Neural cell (in vitro differentiated cells): ENCODE data around the gene PLD4. TPM values are rescaled to one million over a fixed set of nuclear protein-coding genes. Genes with fewer than 3 reads are reported as not detected.

Experiments
- H2AFZ ChIP-seq: fragments of 200-600, 300-800 bp; sonication (generic), shearing (Covaris generic); 2 replicates; pipeline ENCODE4 v1.6.0; 2014; ENCODE audit warnings: low read depth, mild to moderate bottlenecking, antibody characterized with exemption, low read length, moderate library complexity
- H3F3A ChIP-seq: fragments of 200-600 bp; shearing (Covaris generic); 2 replicates; pipeline ENCODE4 v1.6.1; 2016; ENCODE audit warnings: mild to moderate bottlenecking, moderate library complexity, mixed read lengths, antibody characterized with exemption, low read length; ENCODE audit not compliant: insufficient read depth, poor library complexity, severe bottlenecking
- H3K27ac ChIP-seq: fragments of 200-600, 300-800 bp; sonication (generic), shearing (Covaris generic); 2 replicates; pipeline ENCODE4 v1.5.1; 2014; ENCODE audit warnings: mild to moderate bottlenecking, low read length, moderate library complexity
- H3K27me3 ChIP-seq: fragments of 300-800, 200-600 bp; sonication (generic), shearing (Covaris generic); 2 replicates; pipeline ENCODE4 v1.6.0; 2014; ENCODE audit warnings: mild to moderate bottlenecking, low read depth, low read length, moderate library complexity; ENCODE audit not compliant: insufficient read depth
- H3K36me3 ChIP-seq: fragments of 300-800, 200-600 bp; sonication (generic), shearing (Covaris generic); 2 replicates; pipeline ENCODE4 v1.5.1; 2014; ENCODE audit warnings: mild to moderate bottlenecking, antibody characterized with exemption, low read length, moderate library complexity; ENCODE audit not compliant: insufficient read depth
- H3K4me2 ChIP-seq: fragments of 300-800, 200-600 bp; sonication (generic), shearing (Covaris generic); 2 replicates; pipeline ENCODE4 v1.6.0; 2014; ENCODE audit warnings: mild to moderate bottlenecking, low read length
- H3K4me3 ChIP-seq: fragments of 300-800, 200-600 bp; sonication (generic), shearing (Covaris generic); 2 replicates; pipeline ENCODE4 v1.5.1; 2014; ENCODE audit warnings: mild to moderate bottlenecking, low read length, moderate library complexity
- H3K79me2 ChIP-seq: fragments of 200-600 bp; shearing (Covaris generic); replicated peaks from 2 replicates; pipeline ENCODE4 v1.6.0; 2014; ENCODE audit warnings: mild to moderate bottlenecking, low read length, moderate library complexity; ENCODE audit not compliant: insufficient read depth
- H3K9ac ChIP-seq: fragments of 300-800, 200-600 bp; sonication (generic), shearing (Covaris generic); 2 replicates; pipeline ENCODE4 v1.6.1; 2016; ENCODE audit warnings: mild to moderate bottlenecking, low read length, mixed read lengths
- H3K9me2 ChIP-seq: fragments of 200-600 bp; shearing (Covaris generic); 2 replicates; pipeline ENCODE4 v1.6.1; 2016; ENCODE audit warnings: mild to moderate bottlenecking, low read length, mixed read lengths; ENCODE audit not compliant: insufficient read depth
- H3K9me3 ChIP-seq: fragments of 200-600, 300-800 bp; sonication (generic), shearing (Covaris generic); 2 replicates; pipeline ENCODE4 v1.6.1; 2016; ENCODE audit warnings: mild to moderate bottlenecking, mixed run types, low read length, moderate library complexity, mixed read lengths
- H4K20me1 ChIP-seq: fragments of 200-600 bp; shearing (Covaris generic); 2 replicates; pipeline ENCODE4 v1.6.1; 2016; ENCODE audit warnings: mild to moderate bottlenecking, mixed run types; ENCODE audit not compliant: insufficient read depth
- CTCF ChIP-seq: fragments of 450-650 bp; IDR thresholded peaks from 2 replicates; pipeline ENCODE4 v1.5.1; 2014; ENCODE audit warnings: antibody characterized with exemption, mild to moderate bottlenecking, moderate library complexity; ENCODE audit not compliant: poor library complexity, severe bottlenecking
- EP300 ChIP-seq: fragments of 450-650 bp; conservative IDR thresholded peaks from 2 replicates; pipeline ENCODE4 v1.6.1; 2014; ENCODE audit warnings: antibody characterized with exemption, mild to moderate bottlenecking, moderate library complexity; ENCODE audit not compliant: poor library complexity, severe bottlenecking
- EZH2 ChIP-seq: fragments of 200-600, 300-800 bp; shearing (Covaris generic), sonication (generic); IDR thresholded peaks from 2 replicates; pipeline ENCODE4 v1.6.1; 2014; ENCODE audit warnings: antibody characterized with exemption, low read length, borderline replicate concordance, mild to moderate bottlenecking; ENCODE audit not compliant: insufficient read depth, poor library complexity, severe bottlenecking
- MXI1 ChIP-seq: fragments of 450-650 bp; conservative IDR thresholded peaks from 2 replicates; pipeline ENCODE4 v1.6.1; 2014; ENCODE audit warnings: antibody characterized with exemption, mild to moderate bottlenecking; ENCODE audit not compliant: poor library complexity, severe bottlenecking
- POLR2AphosphoS5 ChIP-seq: IDR thresholded peaks from 2 replicates; pipeline ENCODE4 v1.6.1; 2012
- RAD21 ChIP-seq: fragments of 450-650 bp; conservative IDR thresholded peaks from 2 replicates; pipeline ENCODE4 v1.6.1; 2014; ENCODE audit warnings: antibody characterized with exemption, mild to moderate bottlenecking, moderate library complexity
- REST ChIP-seq: IDR thresholded peaks from 2 replicates; pipeline ENCODE4 v1.6.1; 2012; ENCODE audit warnings: borderline replicate concordance
- SMC3 ChIP-seq: fragments of 450-650 bp; conservative IDR thresholded peaks from 2 replicates; pipeline ENCODE4 v1.6.1; 2014; ENCODE audit warnings: antibody characterized with exemption, mild to moderate bottlenecking, moderate library complexity; ENCODE audit not compliant: poor library complexity
- TAF1 ChIP-seq: IDR thresholded peaks from 2 replicates; pipeline ENCODE4 v1.6.1; 2012; ENCODE audit warnings: low read depth
- polyA plus RNA-seq: library from polyadenylated mRNA; depleted of rRNA; stranded (reverse); fragments of >200 nt; gene quantifications from 2 replicates; pipeline ENCODE4 v1.2.3, GENCODE V29; 2014

PLD4 gene
- polyA plus RNA-seq, 1 donor from 2014 or later: not detected

- Histone ChIP-seq H4K20me1 (no peaks in the 10 kb centered on the region), H3K27me3 (peaks cover 27% of the 10 kb centered on the region), H3K9me2 (no peaks in the 10 kb centered on the region), H2AFZ (no peak overlapping the region), H3K27ac (no peak overlapping the region), H3K9me3 (no peaks in the 10 kb centered on the region), H3K4me2 (no peak overlapping the region), H3F3A (no peaks in the 10 kb centered on the region), H3K36me3 (no peaks in the 10 kb centered on the region), H3K79me2 (no peaks in the 10 kb centered on the region), H3K4me3 (no peak overlapping the region), H3K9ac (no peak overlapping the region)
- TF ChIP-seq POLR2AphosphoS5: no peak
- TF ChIP-seq EZH2: no peak
- TF ChIP-seq CTCF: no peak
- no peak for TF ChIP-seq REST
These were observed 50.1 kb downstream of the PLD4 start for GRCh38 chr14:104974665-104975390.

- no peak overlapping the region for H2AFZ ChIP-seq
- no peak overlapping the region for H3K27ac ChIP-seq
- no peaks in the 10 kb centered on the region for H3K9me3 ChIP-seq
- H4K20me1 ChIP-seq: no peaks in the 10 kb centered on the region
- no peaks in the 10 kb centered on the region for H3K79me2 ChIP-seq
- no peak overlapping the region for H3K4me2 ChIP-seq
- no peak overlapping the region for H3K9ac ChIP-seq
- no peaks in the 10 kb centered on the region for H3F3A ChIP-seq
- no peaks in the 10 kb centered on the region for H3K36me3 ChIP-seq
- TF ChIP-seq MXI1: no peak
- no peak for TF ChIP-seq EZH2
- TF ChIP-seq POLR2AphosphoS5: no peak
- TF ChIP-seq CTCF: no peak
- no peak for TF ChIP-seq TAF1
- TF ChIP-seq REST: no peak
- no peak for TF ChIP-seq RAD21
- no peak for TF ChIP-seq SMC3
- TF ChIP-seq EP300: no peak
- no peak overlapping the region for H3K4me3 ChIP-seq
- H3K27me3 ChIP-seq: peaks cover 27% of the 10 kb centered on the region
- H3K9me2 ChIP-seq: no peaks in the 10 kb centered on the region
These were observed 51.0 kb downstream of the PLD4 start for GRCh38 chr14:104975481-104976197.
